H9 (cell line): ENCODE data around the gene ZNF512. TPM values are rescaled to one million over a fixed set of nuclear protein-coding genes. Genes with fewer than 3 reads are reported as not detected.

ENCODE experiments used
- DNase-seq: peaks from one replicate; pipeline ENCODE4 v3.0.0-alpha.2; 2017
- H2AFZ ChIP-seq: one replicate; pipeline ENCODE4 v1.6.1; 2013; ENCODE audit warnings: mild to moderate bottlenecking, low read length, control low read depth, moderate library complexity
- H2AK5ac ChIP-seq: 2 replicates; pipeline ENCODE4 v1.6.1; 2013; ENCODE audit warnings: low read length, control low read depth, mixed read lengths; ENCODE audit not compliant: insufficient read length
- H2BK120ac ChIP-seq: one replicate; pipeline ENCODE4 v1.6.1; 2013; ENCODE audit warnings: low read depth, mild to moderate bottlenecking, low read length, control low read depth, inconsistent platforms; ENCODE audit not compliant: poor library complexity, severe bottlenecking
- H2BK12ac ChIP-seq: 2 replicates; pipeline ENCODE4 v1.6.1; 2013; ENCODE audit warnings: low read length, control low read depth, mixed read lengths, low read depth; ENCODE audit not compliant: insufficient read length
- H2BK15ac ChIP-seq: 2 replicates; pipeline ENCODE4 v1.6.1; 2013; ENCODE audit warnings: low read depth, low read length, control low read depth
- H2BK20ac ChIP-seq: one replicate; pipeline ENCODE4 v1.6.1; 2013; ENCODE audit warnings: low read depth, mild to moderate bottlenecking, low read length, control low read depth, inconsistent platforms; ENCODE audit not compliant: poor library complexity, severe bottlenecking
- H2BK5ac ChIP-seq: 2 replicates; pipeline ENCODE4 v1.6.1; 2013; ENCODE audit warnings: low read length, control low read depth, mixed read lengths; ENCODE audit not compliant: insufficient read length
- H3K14ac ChIP-seq: 2 replicates; pipeline ENCODE4 v1.6.1; 2013; ENCODE audit warnings: low read length, control low read depth; ENCODE audit not compliant: insufficient read depth
- H3K18ac ChIP-seq: 2 replicates; pipeline ENCODE4 v1.6.1; 2013; ENCODE audit warnings: low read depth, mild to moderate bottlenecking, mixed read lengths, low read length, control low read depth; ENCODE audit not compliant: insufficient read length
- H3K23ac ChIP-seq: 2 replicates; pipeline ENCODE4 v1.6.1; 2013; ENCODE audit warnings: low read length, control low read depth, mixed read lengths, low read depth; ENCODE audit not compliant: insufficient read length
- H3K23me2 ChIP-seq: 2 replicates; pipeline ENCODE4 v1.6.1; 2013; ENCODE audit warnings: low read depth, mild to moderate bottlenecking, mixed read lengths, low read length, control low read depth; ENCODE audit not compliant: insufficient read length, poor library complexity, severe bottlenecking
- H3K27ac ChIP-seq: 2 replicates; pipeline ENCODE4 v1.5.1; 2013; ENCODE audit warnings: low read length, control low read depth, mixed read lengths, low read depth; ENCODE audit not compliant: insufficient read length
- H3K27me3 ChIP-seq: 2 replicates; pipeline ENCODE4 v1.6.1; 2013; ENCODE audit warnings: low read length, control low read depth, inconsistent platforms; ENCODE audit not compliant: insufficient read depth
- H3K4ac ChIP-seq: 2 replicates; pipeline ENCODE4 v1.6.1; 2013; ENCODE audit warnings: low read depth, mild to moderate bottlenecking, control low read depth, inconsistent platforms, low read length, moderate library complexity
- H3K4me1 ChIP-seq: 2 replicates; pipeline ENCODE4 v1.6.1; 2013; ENCODE audit warnings: low read length, control low read depth, inconsistent platforms; ENCODE audit not compliant: insufficient read depth
- H3K4me2 ChIP-seq: 2 replicates; pipeline ENCODE4 v1.6.1; 2013; ENCODE audit warnings: low read length, control low read depth, mixed read lengths; ENCODE audit not compliant: insufficient read length, insufficient read depth
- H3K56ac ChIP-seq: 2 replicates; pipeline ENCODE4 v1.6.1; 2013; ENCODE audit warnings: low read depth, mild to moderate bottlenecking, mixed read lengths, low read length, control low read depth; ENCODE audit not compliant: insufficient read length
- H3K79me1 ChIP-seq: 2 replicates; pipeline ENCODE4 v1.6.1; 2013; ENCODE audit warnings: low read depth, mild to moderate bottlenecking, moderate library complexity, low read length, control low read depth, inconsistent platforms; ENCODE audit not compliant: insufficient read depth, poor library complexity, severe bottlenecking
- H3K79me2 ChIP-seq: 2 replicates; pipeline ENCODE4 v1.6.1; 2013; ENCODE audit warnings: low read length, control low read depth, inconsistent platforms; ENCODE audit not compliant: insufficient read depth
- H3K9ac ChIP-seq: 2 replicates; pipeline ENCODE4 v1.6.1; 2013; ENCODE audit warnings: low read length, control low read depth, mixed read lengths; ENCODE audit not compliant: insufficient read length; ENCODE audit errors: extremely low read depth
- H3K9me3 ChIP-seq: one replicate; pipeline ENCODE4 v1.6.1; 2013; ENCODE audit warnings: low read depth, low read length, inconsistent platforms; ENCODE audit not compliant: control insufficient read depth
- H3T11ph ChIP-seq: one replicate; pipeline ENCODE4 v1.6.1; 2013; ENCODE audit warnings: mild to moderate bottlenecking, low read length, control low read depth, inconsistent platforms
- H4K20me1 ChIP-seq: one replicate; pipeline ENCODE4 v1.6.1; 2013; ENCODE audit not compliant: control insufficient read depth, insufficient read length, insufficient read depth
- H4K5ac ChIP-seq: 2 replicates; pipeline ENCODE4 v1.6.1; 2013; ENCODE audit warnings: low read depth, mild to moderate bottlenecking, mixed read lengths, low read length, control low read depth; ENCODE audit not compliant: insufficient read length
- H4K8ac ChIP-seq: replicated peaks from 2 replicates; pipeline ENCODE4 v1.6.1; 2013; ENCODE audit warnings: low read length, control low read depth, mixed read lengths, low read depth; ENCODE audit not compliant: insufficient read length
- H4K91ac ChIP-seq: 2 replicates; pipeline ENCODE4 v1.6.1; 2013; ENCODE audit warnings: low read depth, mild to moderate bottlenecking, moderate library complexity, mixed read lengths, low read length, control low read depth; ENCODE audit not compliant: insufficient read length
- H3K27ac Mint-ChIP-seq, 3 experiments: 2 replicates in 2 of 3; 3 replicates in 1 of 3; pipeline ENCODE4 v1.8.0; 2020 to 2021; ENCODE audit warnings: mixed read lengths in 3 of 3, mild to moderate bottlenecking in 1 of 3, moderate library complexity in 1 of 3
- H3K27me3 Mint-ChIP-seq: 2 replicates; pipeline ENCODE4 v1.8.0; 2021; ENCODE audit warnings: low read depth, mild to moderate bottlenecking, moderate library complexity, mixed read lengths
- H3K36me3 Mint-ChIP-seq, 3 experiments: 2 replicates in 2 of 3; 3 replicates in 1 of 3; pipeline ENCODE4 v1.8.0; 2020 to 2021; ENCODE audit warnings: low read depth in 3 of 3, mixed read lengths in 3 of 3; ENCODE audit not compliant: insufficient read depth in 1 of 3
- H3K4me1 Mint-ChIP-seq, 2 experiments: 2 replicates each; pipeline ENCODE4 v1.8.0; 2020; ENCODE audit warnings: mixed read lengths in 2 of 2
- H3K4me3 Mint-ChIP-seq, 2 experiments: 2 replicates in 1 of 2; 3 replicates in 1 of 2; pipeline ENCODE4 v1.8.0; 2020 to 2021; ENCODE audit warnings: mild to moderate bottlenecking in 2 of 2, mixed read lengths in 2 of 2, moderate library complexity in 1 of 2
- H3K9me3 Mint-ChIP-seq, 2 experiments: 2 replicates in 1 of 2; 3 replicates in 1 of 2; pipeline ENCODE4 v1.8.0; 2020; ENCODE audit warnings: mild to moderate bottlenecking in 2 of 2, mixed read lengths in 2 of 2, moderate library complexity in 1 of 2
- WGBS: extraction: QIAGEN DNeasy Blood & Tissue Kit; methylation state at CpG from one replicate; pipeline ENCODE4 v1.1.7; 2013; ENCODE audit warnings: missing lambda C conversion rate, low lambda C conversion rate, mixed read lengths; ENCODE audit not compliant: insufficient read length; ENCODE audit errors: extremely low coverage; 5-methylcytosine and 5-hydroxymethylcytosine counted together
- total RNA-seq: library from RNA; stranded (reverse); gene quantifications from 2 replicates; pipeline ENCODE4 v1.2.1, GENCODE V29; 2021
- TF ChIP-seq, protein P1 (sequence below): fragments of 200-600 bp; sonication (generic); conservative IDR thresholded peaks from 3 replicates; pipeline ENCODE4 v1.8.0; 2021; ENCODE audit warnings: antibody characterized with exemption, mild to moderate bottlenecking

The ZNF512 gene
- total RNA-seq, 1 experiment from 2014 or later: 38.2 TPM

DNA sequence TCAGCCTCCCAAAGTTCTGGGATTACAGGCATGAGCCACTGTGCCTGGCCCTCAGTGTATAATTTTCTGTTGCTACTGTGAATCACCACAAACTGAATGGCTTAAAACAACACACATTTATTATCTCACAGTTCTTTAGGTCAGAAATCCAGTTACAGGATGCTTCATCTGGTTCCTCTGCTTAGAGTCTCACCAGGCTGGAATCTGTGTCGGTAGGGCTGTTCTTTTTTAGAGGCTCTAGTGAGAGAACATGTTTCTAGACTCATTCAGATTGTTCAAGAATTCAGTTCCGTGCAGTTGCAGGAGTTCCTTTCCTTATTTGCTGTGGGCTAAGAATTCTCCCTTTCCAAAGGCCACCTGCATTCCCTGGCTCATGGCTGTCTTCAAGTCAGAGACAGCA is 23.8 kb downstream of the ZNF512 start:
- Histone ChIP-seq H3K79me1 (no peaks in the 10 kb centered on the region), H3K14ac (no peak overlapping the region), H3K23ac (no peak overlapping the region), H3K79me2 (no peaks in the 10 kb centered on the region), H2BK12ac (no peak overlapping the region), H2BK120ac (no peak overlapping the region), H3K9me3 (no peaks in the 10 kb centered on the region), H2AFZ (no peak overlapping the region), H3K18ac (no peak overlapping the region), H3T11ph (no peak overlapping the region), H2BK15ac (no peak overlapping the region), H4K20me1 (no peaks in the 10 kb centered on the region), H4K5ac (no peak overlapping the region), H3K4ac (no peak overlapping the region), H3K56ac (no peak overlapping the region), H3K4me1 (no peaks in the 10 kb centered on the region), H3K27ac (no peak overlapping the region), H3K23me2 (no peaks in the 10 kb centered on the region), H2AK5ac (no peak overlapping the region), H3K4me2 (no peak overlapping the region), H4K8ac (no peak overlapping the region), H3K9ac (no peak overlapping the region), H2BK5ac (no peak overlapping the region), H4K91ac (no peak overlapping the region), H3K27me3 (no peaks in the 10 kb centered on the region), H2BK20ac (no peak overlapping the region)
- no peaks in the 10 kb centered on the region for H3K4me1 Mint-ChIP-seq
- H3K4me3 Mint-ChIP-seq: no peak overlapping the region
- peaks cover 30 to 67% (median 61%) of the 10 kb centered on the region in 3 experiments; a peak in 6 of 7 replicates for H3K36me3 Mint-ChIP-seq
- no peak for DNase-seq
- H3K27me3 Mint-ChIP-seq: no peaks in the 10 kb centered on the region
- TF ChIP-seq, protein P1, sequence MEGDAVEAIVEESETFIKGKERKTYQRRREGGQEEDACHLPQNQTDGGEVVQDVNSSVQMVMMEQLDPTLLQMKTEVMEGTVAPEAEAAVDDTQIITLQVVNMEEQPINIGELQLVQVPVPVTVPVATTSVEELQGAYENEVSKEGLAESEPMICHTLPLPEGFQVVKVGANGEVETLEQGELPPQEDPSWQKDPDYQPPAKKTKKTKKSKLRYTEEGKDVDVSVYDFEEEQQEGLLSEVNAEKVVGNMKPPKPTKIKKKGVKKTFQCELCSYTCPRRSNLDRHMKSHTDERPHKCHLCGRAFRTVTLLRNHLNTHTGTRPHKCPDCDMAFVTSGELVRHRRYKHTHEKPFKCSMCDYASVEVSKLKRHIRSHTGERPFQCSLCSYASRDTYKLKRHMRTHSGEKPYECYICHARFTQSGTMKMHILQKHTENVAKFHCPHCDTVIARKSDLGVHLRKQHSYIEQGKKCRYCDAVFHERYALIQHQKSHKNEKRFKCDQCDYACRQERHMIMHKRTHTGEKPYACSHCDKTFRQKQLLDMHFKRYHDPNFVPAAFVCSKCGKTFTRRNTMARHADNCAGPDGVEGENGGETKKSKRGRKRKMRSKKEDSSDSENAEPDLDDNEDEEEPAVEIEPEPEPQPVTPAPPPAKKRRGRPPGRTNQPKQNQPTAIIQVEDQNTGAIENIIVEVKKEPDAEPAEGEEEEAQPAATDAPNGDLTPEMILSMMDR: no peak
- no CpG with 5 or more reads among the region's 2 CpGs for WGBS
- H3K27ac Mint-ChIP-seq: no peak overlapping the region; a peak in 1 of 7 replicates
- no peaks in the 10 kb centered on the region for H3K9me3 Mint-ChIP-seq
